HepG2 (cell line): ENCODE data around the gene DNASE2B. TPM values are rescaled to one million over a fixed set of nuclear protein-coding genes. Genes with fewer than 3 reads are reported as not detected.

ENCODE experiments used
- ATAC-seq: fragments of 200-7000 bp; cut with Tn5 transposase; 3 replicates; pipeline ENCODE4 v1.9.1; 2020; ENCODE audit warnings: mild to moderate bottlenecking, moderate library complexity
- BruUV-seq: library from RNA; stranded (reverse); fragments of 400-500 nt; replicated peaks from 2 replicates; lab custom pipeline; 2021; lab: Mats Ljungman, UMichigan
- CTCF ChIA-PET: fragments of 300-600 bp; formaldehyde crosslinking; extraction: SDS; loops from one replicate; lab custom pipeline; 2021; ENCODE audit warnings: low total read pairs, inconsistent platforms, low intra/inter-chr PET ratio; lab: Yijun Ruan, JAX
- POLR2A ChIA-PET: fragments of 350-600 bp; sonication (Branson Sonifier 250); formaldehyde crosslinking; loops from one replicate; lab custom pipeline; 2020; ENCODE audit warnings: antibody characterized with exemption, inconsistent platforms; lab: Yijun Ruan, JAX
- DNase-seq: peaks from one replicate; pipeline ENCODE4 v3.0.0-alpha.2; 2015; ENCODE audit warnings: low spot score
- FAIRE-seq: peaks from 3 replicates; lab custom pipeline; 2011; peaks lifted over from hg19 to GRCh38; lab: Jason Lieb, UNC
- H2AFZ ChIP-seq: one replicate; pipeline ENCODE4 v1.6.1; 2011; ENCODE audit warnings: low read length, inconsistent platforms
- H3K27ac ChIP-seq: fragments of 300-600 bp; 3 replicates; pipeline ENCODE4 v1.8.0; 2011; ENCODE audit warnings: mixed run types, mild to moderate bottlenecking, mixed read lengths, low read length, inconsistent platforms; ENCODE audit not compliant: insufficient read depth; ENCODE audit errors: extremely low read length
- H3K27me3 ChIP-seq, 2 experiments: fragments of 200-600 bp in 1 of 2; 2 replicates in 1 of 2; 3 replicates in 1 of 2; pipeline versions ENCODE4 v1.6.0 to v1.8.0; 2011; ENCODE audit warnings: low read length in 2 of 2, mild to moderate bottlenecking in 2 of 2, moderate library complexity in 2 of 2, inconsistent platforms in 1 of 2; ENCODE audit not compliant: insufficient read depth in 2 of 2, control insufficient read depth in 1 of 2
- H3K36me3 ChIP-seq, 2 experiments: fragments of 200-600 bp in 1 of 2; replicated peaks in 1 of 2; 2 replicates in 1 of 2; 3 replicates in 1 of 2; pipeline versions ENCODE4 v1.5.1 to v1.8.0; 2011; ENCODE audit warnings: low read length in 2 of 2, inconsistent platforms in 1 of 2; ENCODE audit not compliant: insufficient read depth in 2 of 2, control insufficient read depth in 1 of 2
- H3K4me1 ChIP-seq: 2 replicates; pipeline ENCODE4 v1.5.1; 2012; ENCODE audit warnings: low read length, inconsistent platforms; ENCODE audit not compliant: insufficient read depth
- H3K4me2 ChIP-seq: 2 replicates; pipeline ENCODE4 v1.6.0; 2011; ENCODE audit warnings: low read depth, low read length, inconsistent platforms
- H3K4me3 ChIP-seq, 3 experiments: fragments of 200-600 bp in 1 of 3; sonication (generic), shearing (Covaris generic) in 1 of 3; replicated peaks in 1 of 3; 2 replicates each; pipeline ENCODE4 v1.5.1; 2011 to 2016; ENCODE audit warnings: low read length in 3 of 3, inconsistent platforms in 2 of 3, low read depth in 2 of 3, mild to moderate bottlenecking in 2 of 3, control low read depth in 1 of 3, mixed read lengths in 1 of 3; ENCODE audit not compliant: insufficient read depth in 1 of 3
- H3K79me2 ChIP-seq: one replicate; pipeline ENCODE4 v1.6.1; 2011; ENCODE audit warnings: low read length, inconsistent platforms; ENCODE audit not compliant: insufficient read depth
- H3K9ac ChIP-seq: 2 replicates; pipeline ENCODE4 v1.6.0; 2011; ENCODE audit warnings: mild to moderate bottlenecking, low read depth, low read length, inconsistent platforms; ENCODE audit not compliant: insufficient read depth
- H3K9me3 ChIP-seq: 2 replicates; pipeline ENCODE4 v1.5.1; 2012; ENCODE audit warnings: mild to moderate bottlenecking, low read length
- H4K20me1 ChIP-seq: 2 replicates; pipeline ENCODE4 v1.6.0; 2011; ENCODE audit warnings: inconsistent platforms, mild to moderate bottlenecking, low read length, moderate library complexity; ENCODE audit not compliant: insufficient read depth
- KMT2B ChIP-seq: IDR thresholded peaks from 2 replicates; pipeline ENCODE4 v1.6.1; 2016; ENCODE audit warnings: missing genetic modification reagents, missing compliant biosample characterization
- MAF1 ChIP-seq: sonication (generic); formaldehyde crosslinking; IDR thresholded peaks from 2 replicates; pipeline ENCODE4 v1.5.0; 2020; ENCODE audit warnings: missing genetic modification reagents, borderline replicate concordance
- MIER2 ChIP-seq: IDR thresholded peaks from 2 replicates; pipeline ENCODE4 v1.6.1; 2016; ENCODE audit warnings: missing biosample characterization, missing genetic modification reagents
- RORA ChIP-seq: sonication (generic); formaldehyde crosslinking; IDR thresholded peaks from 2 replicates; pipeline ENCODE4 v1.5.0; 2020; ENCODE audit warnings: mild to moderate bottlenecking, missing genetic modification reagents, moderate library complexity
- RXRB ChIP-seq: IDR thresholded peaks from 2 replicates; pipeline ENCODE4 v1.6.1; 2016; ENCODE audit warnings: borderline replicate concordance, missing genetic modification reagents, missing compliant biosample characterization
- SCMH1 ChIP-seq: sonication (generic); formaldehyde crosslinking; IDR thresholded peaks from 2 replicates; pipeline ENCODE4 v1.9.0; 2021; ENCODE audit warnings: missing genetic modification reagents, mild to moderate bottlenecking, borderline replicate concordance
- ZBTB14 ChIP-seq: sonication (generic); formaldehyde crosslinking; IDR thresholded peaks from 2 replicates; pipeline ENCODE4 v1.4.0; 2020; ENCODE audit warnings: missing genetic modification reagents
- ZKSCAN8 ChIP-seq: IDR thresholded peaks from 2 replicates; pipeline ENCODE4 v1.6.1; 2016; ENCODE audit warnings: borderline replicate concordance, missing genetic modification reagents, missing compliant biosample characterization
- ZNF207 ChIP-seq: fragments of 450-650 bp; IDR thresholded peaks from 2 replicates; pipeline ENCODE4 v1.6.1; 2016; ENCODE audit warnings: antibody characterized with exemption, borderline replicate concordance
- ZNF33B ChIP-seq: sonication (generic); formaldehyde crosslinking; IDR thresholded peaks from 2 replicates; pipeline ENCODE4 v1.5.1; 2020; ENCODE audit warnings: mild to moderate bottlenecking, missing genetic modification reagents
- ZNF570 ChIP-seq: sonication (generic); formaldehyde crosslinking; IDR thresholded peaks from 2 replicates; pipeline ENCODE4 v1.4.0; 2020; ENCODE audit warnings: mild to moderate bottlenecking, missing genetic modification reagents, borderline replicate concordance
- ZNF619 ChIP-seq: sonication (generic); formaldehyde crosslinking; IDR thresholded peaks from 2 replicates; pipeline ENCODE4 v1.4.0; 2020; ENCODE audit warnings: mild to moderate bottlenecking, missing genetic modification reagents
- ZSCAN12 ChIP-seq: sonication (generic); formaldehyde crosslinking; IDR thresholded peaks from 2 replicates; pipeline ENCODE4 v1.9.0; 2021; ENCODE audit warnings: mild to moderate bottlenecking, missing genetic modification reagents
- WGBS: methylation state at CpG from one replicate; pipeline ENCODE4 v1.1.6; 2017; ENCODE audit warnings: low lambda C conversion rate; 5-methylcytosine and 5-hydroxymethylcytosine counted together
- in situ Hi-C: cut with HindIII; loops from 2 replicates; pipeline ENCODE4 v1.10.0; 2017; ENCODE audit warnings: low pct_unique_long_range_greater_than_20kb; ENCODE audit not compliant: extremely low pct_ligation_motif_present
- intact Hi-C: fragments of 100-400 bp; cut with micrococcal nuclease; formaldehyde crosslinking; loops from one replicate; pipeline ENCODE4 v1.10.0; 2022; ENCODE audit not compliant: unreplicated experiment
- polyA plus RNA-seq, 8 experiments: library from polyadenylated mRNA; depleted of rRNA in 3 of 8; stranded (reverse) in 7 of 8; unstranded in 1 of 8; fragments of >200 nt; fragmentation: Illumina TruSeq in 4 of 8; extraction: Trizol in 4 of 8; gene quantifications; 2 replicates each; pipeline versions ENCODE4 v1.2.1 to v1.2.3, GENCODE V29; 2011 to 2016; ENCODE audit warnings: low read depth in 4 of 8, missing spikeins in 1 of 8, mixed read lengths in 1 of 8; ENCODE audit not compliant: insufficient read depth in 1 of 8
- total RNA-seq, 5 experiments: library from RNA; depleted of rRNA; stranded (reverse); fragments of >200 nt; fragmentation: Illumina TruSeq; extraction: Trizol; gene quantifications; 2 replicates each; pipeline ENCODE4 v1.2.3, GENCODE V29; 2016; ENCODE audit warnings: low read depth in 1 of 5
- TF ChIP-seq, protein P1 (sequence below): sonication (generic); formaldehyde crosslinking; IDR thresholded peaks from 2 replicates; pipeline ENCODE4 v1.4.0; 2020; ENCODE audit warnings: mild to moderate bottlenecking, missing genetic modification reagents

Gene DNASE2B
- total and polyA plus RNA-seq, 2 of the 13 experiments (the other 11 are each of a cell fraction or from before 2014, with no cell fraction given): not detected

- POLR2A ChIA-PET: no interaction called here
- no peaks in the 10 kb centered on the region for H3K79me2 ChIP-seq
- WGBS: 56% methylated on average over 3 of the region's 3 CpGs
- CTCF ChIA-PET: no interaction called here
- no peak overlapping the region for H3K4me2 ChIP-seq
- no peak overlapping the region for H2AFZ ChIP-seq
- TF ChIP-seq, protein P1, sequence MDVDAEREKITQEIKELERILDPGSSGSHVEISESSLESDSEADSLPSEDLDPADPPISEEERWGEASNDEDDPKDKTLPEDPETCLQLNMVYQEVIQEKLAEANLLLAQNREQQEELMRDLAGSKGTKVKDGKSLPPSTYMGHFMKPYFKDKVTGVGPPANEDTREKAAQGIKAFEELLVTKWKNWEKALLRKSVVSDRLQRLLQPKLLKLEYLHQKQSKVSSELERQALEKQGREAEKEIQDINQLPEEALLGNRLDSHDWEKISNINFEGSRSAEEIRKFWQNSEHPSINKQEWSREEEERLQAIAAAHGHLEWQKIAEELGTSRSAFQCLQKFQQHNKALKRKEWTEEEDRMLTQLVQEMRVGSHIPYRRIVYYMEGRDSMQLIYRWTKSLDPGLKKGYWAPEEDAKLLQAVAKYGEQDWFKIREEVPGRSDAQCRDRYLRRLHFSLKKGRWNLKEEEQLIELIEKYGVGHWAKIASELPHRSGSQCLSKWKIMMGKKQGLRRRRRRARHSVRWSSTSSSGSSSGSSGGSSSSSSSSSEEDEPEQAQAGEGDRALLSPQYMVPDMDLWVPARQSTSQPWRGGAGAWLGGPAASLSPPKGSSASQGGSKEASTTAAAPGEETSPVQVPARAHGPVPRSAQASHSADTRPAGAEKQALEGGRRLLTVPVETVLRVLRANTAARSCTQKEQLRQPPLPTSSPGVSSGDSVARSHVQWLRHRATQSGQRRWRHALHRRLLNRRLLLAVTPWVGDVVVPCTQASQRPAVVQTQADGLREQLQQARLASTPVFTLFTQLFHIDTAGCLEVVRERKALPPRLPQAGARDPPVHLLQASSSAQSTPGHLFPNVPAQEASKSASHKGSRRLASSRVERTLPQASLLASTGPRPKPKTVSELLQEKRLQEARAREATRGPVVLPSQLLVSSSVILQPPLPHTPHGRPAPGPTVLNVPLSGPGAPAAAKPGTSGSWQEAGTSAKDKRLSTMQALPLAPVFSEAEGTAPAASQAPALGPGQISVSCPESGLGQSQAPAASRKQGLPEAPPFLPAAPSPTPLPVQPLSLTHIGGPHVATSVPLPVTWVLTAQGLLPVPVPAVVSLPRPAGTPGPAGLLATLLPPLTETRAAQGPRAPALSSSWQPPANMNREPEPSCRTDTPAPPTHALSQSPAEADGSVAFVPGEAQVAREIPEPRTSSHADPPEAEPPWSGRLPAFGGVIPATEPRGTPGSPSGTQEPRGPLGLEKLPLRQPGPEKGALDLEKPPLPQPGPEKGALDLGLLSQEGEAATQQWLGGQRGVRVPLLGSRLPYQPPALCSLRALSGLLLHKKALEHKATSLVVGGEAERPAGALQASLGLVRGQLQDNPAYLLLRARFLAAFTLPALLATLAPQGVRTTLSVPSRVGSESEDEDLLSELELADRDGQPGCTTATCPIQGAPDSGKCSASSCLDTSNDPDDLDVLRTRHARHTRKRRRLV (CRISPR knock-in tag): no peak
- TF ChIP-seq ZBTB14 (CRISPR knock-in tag) (no peak), ZKSCAN8 (no peak), SCMH1 (no peak), ZSCAN12 (CRISPR knock-in tag) (no peak), KMT2B (CRISPR knock-in tag) (no peak), ZNF207 (no peak), MAF1 (CRISPR knock-in tag) (no peak), RORA (CRISPR knock-in tag) (no peak), MIER2 (CRISPR knock-in tag) (no peak), ZNF33B (CRISPR knock-in tag) (no peak), ZNF570 (CRISPR knock-in tag) (no peak), ZNF619 (CRISPR knock-in tag) (no peak), RXRB (CRISPR knock-in tag) (no peak)
- intact Hi-C loops: no loop called here
- DNase-seq: no peak
- H3K9me3 ChIP-seq: no peaks in the 10 kb centered on the region
- no peaks in the 10 kb centered on the region for H3K4me1 ChIP-seq
- in situ Hi-C loops: no loop called here
- H3K4me3 ChIP-seq: no peak overlapping the region
- no peak for FAIRE-seq
- H3K27ac ChIP-seq: no peak overlapping the region
- BruUV-seq: no TSS peak
- H3K9ac ChIP-seq: no peak overlapping the region
- ATAC-seq: no peak
- no peaks in the 10 kb centered on the region for H3K36me3 ChIP-seq
- H4K20me1 ChIP-seq: no peaks in the 10 kb centered on the region
- no peaks in the 10 kb centered on the region; a peak in 1 of 5 replicates for H3K27me3 ChIP-seq
Measured at GRCh38 chr1:84355556-84355955, 42.7 kb upstream of the DNASE2B start.
